ENCODE measurements around the gene CCDC80. TPM values are rescaled to one million over a fixed set of nuclear protein-coding genes. Genes with fewer than 3 reads are reported as not detected.

CCDC80 gene, protein sequence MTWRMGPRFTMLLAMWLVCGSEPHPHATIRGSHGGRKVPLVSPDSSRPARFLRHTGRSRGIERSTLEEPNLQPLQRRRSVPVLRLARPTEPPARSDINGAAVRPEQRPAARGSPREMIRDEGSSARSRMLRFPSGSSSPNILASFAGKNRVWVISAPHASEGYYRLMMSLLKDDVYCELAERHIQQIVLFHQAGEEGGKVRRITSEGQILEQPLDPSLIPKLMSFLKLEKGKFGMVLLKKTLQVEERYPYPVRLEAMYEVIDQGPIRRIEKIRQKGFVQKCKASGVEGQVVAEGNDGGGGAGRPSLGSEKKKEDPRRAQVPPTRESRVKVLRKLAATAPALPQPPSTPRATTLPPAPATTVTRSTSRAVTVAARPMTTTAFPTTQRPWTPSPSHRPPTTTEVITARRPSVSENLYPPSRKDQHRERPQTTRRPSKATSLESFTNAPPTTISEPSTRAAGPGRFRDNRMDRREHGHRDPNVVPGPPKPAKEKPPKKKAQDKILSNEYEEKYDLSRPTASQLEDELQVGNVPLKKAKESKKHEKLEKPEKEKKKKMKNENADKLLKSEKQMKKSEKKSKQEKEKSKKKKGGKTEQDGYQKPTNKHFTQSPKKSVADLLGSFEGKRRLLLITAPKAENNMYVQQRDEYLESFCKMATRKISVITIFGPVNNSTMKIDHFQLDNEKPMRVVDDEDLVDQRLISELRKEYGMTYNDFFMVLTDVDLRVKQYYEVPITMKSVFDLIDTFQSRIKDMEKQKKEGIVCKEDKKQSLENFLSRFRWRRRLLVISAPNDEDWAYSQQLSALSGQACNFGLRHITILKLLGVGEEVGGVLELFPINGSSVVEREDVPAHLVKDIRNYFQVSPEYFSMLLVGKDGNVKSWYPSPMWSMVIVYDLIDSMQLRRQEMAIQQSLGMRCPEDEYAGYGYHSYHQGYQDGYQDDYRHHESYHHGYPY
- 3.7 TPM for total RNA-seq (ENCODE audit: unreplicated experiment)
- long read RNA-seq, partial matches to known transcripts = 2 of 2 reads
- long read RNA-seq, other reads (novel, unspliced or antisense) = 0 of 2 reads

DNA sequence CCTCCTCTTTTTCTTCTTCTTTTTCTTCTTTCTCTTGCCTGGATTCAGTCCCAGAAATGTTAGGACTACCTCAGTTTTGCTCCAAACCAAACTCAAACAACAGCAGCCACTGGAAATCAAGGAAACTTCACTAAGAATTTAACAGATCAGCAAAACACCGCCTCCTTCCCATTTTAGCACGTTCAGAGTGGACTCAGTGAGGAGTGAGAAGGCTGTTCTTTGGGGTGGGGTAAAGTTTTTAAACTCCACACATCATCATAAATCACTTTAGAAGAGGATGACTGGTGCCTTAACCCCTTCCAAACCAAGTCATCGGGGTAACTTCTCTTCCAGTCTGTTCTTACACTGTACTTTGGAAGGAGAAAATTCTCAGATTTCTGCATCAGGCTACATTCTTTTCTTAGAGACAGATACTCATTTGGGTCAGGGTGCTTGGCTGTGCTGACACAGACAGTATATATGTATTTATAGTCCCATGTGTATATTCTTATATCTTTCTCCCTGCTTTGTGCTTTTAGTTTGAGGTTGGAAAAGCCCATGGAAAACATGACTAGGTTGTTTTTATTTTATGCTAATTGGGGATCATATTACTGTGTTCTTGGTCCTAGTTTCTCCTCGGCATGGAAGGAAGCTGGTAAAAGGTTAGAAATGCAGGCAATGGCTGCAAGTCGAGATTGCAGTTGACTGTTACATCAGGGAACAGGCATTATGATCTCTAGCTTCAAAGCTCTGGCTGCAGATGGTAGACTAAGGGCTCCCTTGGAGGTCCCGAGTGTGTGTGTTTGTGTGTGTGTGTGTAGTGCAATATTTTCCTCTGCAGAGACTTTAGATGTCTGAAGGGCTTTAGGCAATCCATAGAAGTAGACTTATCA lies at the start of gene CCDC80:
TSS of gene CCDC80 (minus strand) at position 214 of the 872 bp plus-strand sequence. CDS start 1,238 bp downstream, outside the sequence.
- Mint-ChIP-seq H3K27ac (ENCODE audit: unreplicated experiment) (no peak within 1 kb of the TSS), H3K4me1 (ENCODE audit: unreplicated experiment) (peaks cover 9% of the 10 kb centered on the region), H3K27me3 (ENCODE audit: unreplicated experiment) (peaks cover 3% of the 10 kb centered on the region), H3K36me3 (ENCODE audit: low read depth, unreplicated experiment) (no peaks in the 10 kb centered on the region), H3K4me3 (ENCODE audit: unreplicated experiment) (no peak within 1 kb of the TSS), H3K9me3 (ENCODE audit: unreplicated experiment) (no peaks in the 10 kb centered on the region)
- no peak for DNase-seq (ENCODE audit: low spot score)
- TF ChIP-seq, protein P1, sequence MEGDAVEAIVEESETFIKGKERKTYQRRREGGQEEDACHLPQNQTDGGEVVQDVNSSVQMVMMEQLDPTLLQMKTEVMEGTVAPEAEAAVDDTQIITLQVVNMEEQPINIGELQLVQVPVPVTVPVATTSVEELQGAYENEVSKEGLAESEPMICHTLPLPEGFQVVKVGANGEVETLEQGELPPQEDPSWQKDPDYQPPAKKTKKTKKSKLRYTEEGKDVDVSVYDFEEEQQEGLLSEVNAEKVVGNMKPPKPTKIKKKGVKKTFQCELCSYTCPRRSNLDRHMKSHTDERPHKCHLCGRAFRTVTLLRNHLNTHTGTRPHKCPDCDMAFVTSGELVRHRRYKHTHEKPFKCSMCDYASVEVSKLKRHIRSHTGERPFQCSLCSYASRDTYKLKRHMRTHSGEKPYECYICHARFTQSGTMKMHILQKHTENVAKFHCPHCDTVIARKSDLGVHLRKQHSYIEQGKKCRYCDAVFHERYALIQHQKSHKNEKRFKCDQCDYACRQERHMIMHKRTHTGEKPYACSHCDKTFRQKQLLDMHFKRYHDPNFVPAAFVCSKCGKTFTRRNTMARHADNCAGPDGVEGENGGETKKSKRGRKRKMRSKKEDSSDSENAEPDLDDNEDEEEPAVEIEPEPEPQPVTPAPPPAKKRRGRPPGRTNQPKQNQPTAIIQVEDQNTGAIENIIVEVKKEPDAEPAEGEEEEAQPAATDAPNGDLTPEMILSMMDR (IDR thresholded peaks at IDR 0.05; ENCODE audit: unreplicated experiment) = no peak

DNA sequence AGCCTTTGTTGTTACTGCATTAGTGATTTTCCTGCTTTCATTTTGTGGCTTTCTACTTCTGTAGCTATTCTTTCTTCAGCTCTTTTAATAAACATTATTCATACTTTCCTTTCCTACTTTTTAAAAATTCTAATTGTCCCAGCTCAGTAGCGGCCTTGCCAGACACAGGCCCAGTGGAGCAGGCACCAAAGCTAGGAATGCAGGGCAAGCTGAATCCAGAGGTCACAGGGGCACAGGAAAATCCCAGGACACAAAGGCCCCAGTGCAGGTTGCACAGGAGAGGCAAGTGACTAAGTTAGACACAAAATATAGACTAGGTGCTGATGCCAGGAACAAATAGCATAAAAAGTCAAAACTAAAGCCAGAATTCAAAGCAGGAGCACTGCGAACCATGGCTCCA lies 49.0 kb upstream of the CCDC80 start:
- H3K27ac Mint-ChIP-seq (ENCODE audit: unreplicated experiment) = no peak overlapping the region
- no peaks in the 10 kb centered on the region for H3K27me3 Mint-ChIP-seq (ENCODE audit: unreplicated experiment)

DNA sequence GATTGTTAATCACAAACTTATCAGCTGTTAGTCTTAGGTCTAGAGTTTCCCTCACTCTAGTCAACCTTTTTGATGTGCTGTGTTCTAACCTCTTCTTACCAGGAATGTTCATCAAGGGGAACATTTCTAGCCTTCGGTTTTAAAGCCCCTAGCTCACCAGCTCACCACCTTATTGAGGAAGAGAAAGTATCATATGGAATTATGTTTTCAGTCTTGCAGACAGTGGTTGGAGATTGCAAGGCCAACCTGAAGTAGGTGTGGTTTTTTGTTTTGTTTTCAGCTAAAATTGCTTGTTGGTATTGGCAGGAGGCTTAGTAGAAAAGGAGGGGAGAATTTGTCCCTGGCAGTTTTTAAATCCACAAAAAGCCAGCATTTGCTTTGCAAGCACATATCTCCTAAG lies 48.4 kb upstream of the CCDC80 start:
- H3K4me1 Mint-ChIP-seq (ENCODE audit: unreplicated experiment) = peaks cover 2% of the 10 kb centered on the region

More for the DNA sequence above, 49.0 kb upstream of the CCDC80 start:
- Mint-ChIP-seq H3K36me3 (ENCODE audit: low read depth, unreplicated experiment) (no peaks in the 10 kb centered on the region), H3K9me3 (ENCODE audit: unreplicated experiment) (no peaks in the 10 kb centered on the region), H3K4me3 (ENCODE audit: unreplicated experiment) (no peak overlapping the region), H3K4me1 (ENCODE audit: unreplicated experiment) (peaks cover 2% of the 10 kb centered on the region)
- no peak for DNase-seq (ENCODE audit: low spot score)
- TF ChIP-seq, protein P1 (IDR thresholded peaks at IDR 0.05; ENCODE audit: unreplicated experiment) = no peak

DNA sequence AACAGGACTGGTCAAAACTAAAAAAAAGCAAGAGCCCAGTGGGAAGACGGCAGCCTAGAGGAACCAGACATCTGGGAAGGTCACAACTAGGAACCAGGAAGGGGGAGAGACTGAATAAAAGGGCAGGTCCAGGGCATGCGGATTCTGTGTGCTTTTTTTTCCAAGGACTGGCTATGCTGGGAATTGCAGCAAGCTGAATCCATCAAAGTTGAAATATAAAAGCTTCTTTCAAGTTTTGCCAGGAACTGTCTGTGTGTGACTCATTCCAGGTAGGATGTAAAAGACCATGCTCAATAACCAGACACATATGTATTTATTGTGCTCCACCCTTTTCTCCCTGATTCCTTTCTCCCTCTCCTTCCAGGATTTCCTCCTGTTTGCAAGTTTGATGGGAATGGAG lies 47.9 kb upstream of the CCDC80 start:
- Mint-ChIP-seq H3K27ac (ENCODE audit: unreplicated experiment) (no peak overlapping the region), H3K9me3 (ENCODE audit: unreplicated experiment) (no peaks in the 10 kb centered on the region), H3K4me3 (ENCODE audit: unreplicated experiment) (no peak overlapping the region)

More for the DNA sequence above, 48.4 kb upstream of the CCDC80 start:
- H3K27ac Mint-ChIP-seq (ENCODE audit: unreplicated experiment) = no peak overlapping the region
- no peak for DNase-seq (ENCODE audit: low spot score)
- no peaks in the 10 kb centered on the region for H3K27me3 Mint-ChIP-seq (ENCODE audit: unreplicated experiment)
- no peaks in the 10 kb centered on the region for H3K9me3 Mint-ChIP-seq (ENCODE audit: unreplicated experiment)
- TF ChIP-seq, protein P1 (IDR thresholded peaks at IDR 0.05; ENCODE audit: unreplicated experiment) = no peak
- H3K36me3 Mint-ChIP-seq (ENCODE audit: low read depth, unreplicated experiment) = no peaks in the 10 kb centered on the region
- H3K4me3 Mint-ChIP-seq (ENCODE audit: unreplicated experiment) = no peak overlapping the region

More for the DNA sequence above, 47.9 kb upstream of the CCDC80 start:
- DNase-seq (ENCODE audit: low spot score) = no peak
- TF ChIP-seq, protein P1 (IDR thresholded peaks at IDR 0.05; ENCODE audit: unreplicated experiment) = no peak
- H3K4me1 Mint-ChIP-seq (ENCODE audit: unreplicated experiment) = peaks cover 2% of the 10 kb centered on the region
- no peaks in the 10 kb centered on the region for H3K36me3 Mint-ChIP-seq (ENCODE audit: low read depth, unreplicated experiment)
- H3K27me3 Mint-ChIP-seq (ENCODE audit: unreplicated experiment) = no peaks in the 10 kb centered on the region
